Loucy (cell line): ENCODE data around the gene RASSF5.

ENCODE experiments used
- EZH2phosphoT487 ChIP-seq: fragments of 200-600 bp; IDR thresholded peaks from 2 replicates; pipeline ENCODE4 v1.6.1; 2018; ENCODE audit warnings: antibody characterized with exemption, mild to moderate bottlenecking, moderate library complexity, borderline replicate concordance
- TF ChIP-seq, protein P1 (sequence below): fragments of 200-600 bp; sonication (generic); conservative IDR thresholded peaks from 2 replicates; pipeline ENCODE4 v1.5.1; 2014; ENCODE audit warnings: mild to moderate bottlenecking, antibody characterized with exemption, low read length

DNA sequence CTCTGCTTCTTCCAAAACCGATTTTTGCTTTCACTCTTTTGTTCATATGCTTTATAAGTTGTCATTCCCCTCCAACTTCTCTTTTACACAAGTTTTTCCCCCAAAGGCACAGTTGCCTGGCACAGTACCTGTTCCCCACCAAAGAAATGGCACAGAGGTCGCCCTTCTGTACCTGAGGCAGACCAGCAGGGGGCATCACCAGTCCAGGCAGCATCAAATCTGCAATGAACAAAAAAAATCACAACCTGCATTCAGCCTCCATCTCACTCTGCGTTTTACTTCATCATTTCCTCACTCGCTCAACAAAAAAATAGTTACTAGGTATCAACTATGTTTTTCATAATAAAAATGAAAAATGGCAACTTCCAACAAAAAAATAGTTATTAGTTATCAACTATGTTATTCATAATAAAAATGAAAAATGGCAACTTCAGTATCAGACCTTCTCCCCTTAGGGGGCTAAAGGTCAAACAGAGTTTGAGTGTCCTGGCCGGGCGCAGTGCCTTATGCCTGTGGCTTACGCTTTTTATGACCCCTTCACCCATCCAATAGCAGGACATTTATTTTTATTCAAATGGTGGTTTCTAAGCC, 100.9 kb downstream of the RASSF5 start:
- TF ChIP-seq EZH2phosphoT487, result no peak
- TF ChIP-seq, protein P1, sequence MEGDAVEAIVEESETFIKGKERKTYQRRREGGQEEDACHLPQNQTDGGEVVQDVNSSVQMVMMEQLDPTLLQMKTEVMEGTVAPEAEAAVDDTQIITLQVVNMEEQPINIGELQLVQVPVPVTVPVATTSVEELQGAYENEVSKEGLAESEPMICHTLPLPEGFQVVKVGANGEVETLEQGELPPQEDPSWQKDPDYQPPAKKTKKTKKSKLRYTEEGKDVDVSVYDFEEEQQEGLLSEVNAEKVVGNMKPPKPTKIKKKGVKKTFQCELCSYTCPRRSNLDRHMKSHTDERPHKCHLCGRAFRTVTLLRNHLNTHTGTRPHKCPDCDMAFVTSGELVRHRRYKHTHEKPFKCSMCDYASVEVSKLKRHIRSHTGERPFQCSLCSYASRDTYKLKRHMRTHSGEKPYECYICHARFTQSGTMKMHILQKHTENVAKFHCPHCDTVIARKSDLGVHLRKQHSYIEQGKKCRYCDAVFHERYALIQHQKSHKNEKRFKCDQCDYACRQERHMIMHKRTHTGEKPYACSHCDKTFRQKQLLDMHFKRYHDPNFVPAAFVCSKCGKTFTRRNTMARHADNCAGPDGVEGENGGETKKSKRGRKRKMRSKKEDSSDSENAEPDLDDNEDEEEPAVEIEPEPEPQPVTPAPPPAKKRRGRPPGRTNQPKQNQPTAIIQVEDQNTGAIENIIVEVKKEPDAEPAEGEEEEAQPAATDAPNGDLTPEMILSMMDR, result peak; percentile 94
